Activated CD8-positive, alpha-beta memory T cell treated with anti-CD3 and anti-CD28 coated beads for 36 hours (primary cell): ENCODE data around the gene NCLN. TPM values are rescaled to one million over a fixed set of nuclear protein-coding genes. Genes with fewer than 3 reads are reported as not detected.

Experiments
- CTCF ChIA-PET: fragments of 350-600 bp; sonication (Branson Sonifier 250); formaldehyde crosslinking; loops from one replicate; lab custom pipeline; 2021; ENCODE audit warnings: antibody characterized with exemption; lab: Charles Lee
- POLR2A ChIA-PET: fragments of 350-600 bp; sonication (Branson Sonifier 250); formaldehyde crosslinking; loops from one replicate; lab custom pipeline; 2021; ENCODE audit warnings: antibody characterized with exemption; lab: Charles Lee
- total RNA-seq, 2 experiments: library from RNA; stranded (reverse); gene quantifications; one replicate each; pipeline ENCODE4 v1.2.3, GENCODE V29; 2021

NCLN gene
- total RNA-seq, 2 experiments from 2014 or later = 102 to 106 TPM

GRCh38 chr19:3207461-3208242 is 21.9 kb downstream of the NCLN start:
- ChIA-PET CTCF (no interaction called here), POLR2A (no interaction called here)

DNA sequence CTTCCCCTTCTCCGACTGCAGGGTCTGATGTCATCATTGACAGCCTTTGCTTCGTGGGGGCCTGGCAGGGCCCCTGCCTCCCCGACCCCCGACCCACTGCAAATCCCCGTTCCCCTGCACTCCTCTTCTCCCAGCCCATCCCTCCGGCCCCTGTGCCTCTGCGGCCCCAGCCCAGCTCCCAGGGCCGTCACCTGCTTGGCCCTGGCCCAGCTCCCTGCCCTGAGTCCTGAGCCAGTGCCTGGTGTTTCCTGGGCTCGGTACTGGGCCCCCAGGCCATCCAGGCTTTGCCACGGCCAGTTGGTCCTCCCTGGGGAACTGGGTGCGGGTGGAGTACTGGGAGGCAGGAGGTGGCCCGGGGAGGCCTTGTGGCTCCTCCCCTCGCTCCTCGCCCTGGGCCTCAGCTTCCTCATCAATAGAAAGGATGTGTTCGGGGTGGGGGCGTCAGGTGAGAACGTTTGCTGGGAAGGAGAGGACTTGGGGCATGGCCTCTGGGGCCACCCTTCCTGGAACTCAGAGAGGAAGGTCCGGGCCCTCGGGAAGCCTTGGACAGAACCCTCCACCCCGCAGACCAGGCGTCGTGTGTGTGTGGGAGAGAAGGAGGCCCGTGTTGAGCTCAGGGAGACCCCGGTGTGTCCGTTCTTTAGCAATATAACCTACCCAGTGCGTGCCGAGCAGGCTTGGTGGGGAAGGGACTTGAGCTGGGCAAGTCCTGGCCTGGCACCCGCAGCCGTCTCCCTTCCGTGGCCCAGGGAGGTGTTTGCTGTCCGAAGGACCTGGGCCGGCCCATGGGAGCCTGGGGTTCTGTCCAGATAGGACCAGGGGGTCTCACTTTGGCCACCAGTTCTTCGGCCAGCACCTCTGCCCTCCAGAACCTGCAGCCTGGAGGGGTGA is 22.8 kb downstream of the NCLN start:
- POLR2A ChIA-PET = no interaction called here
- CTCF ChIA-PET = no interaction called here

- POLR2A ChIA-PET = no interaction called here
- CTCF ChIA-PET = interaction anchor here (1.1 to 2.6 kb wide), 3 partner anchors 11 to 408 kb away, joined by 4 to 10 read pairs (median 4); no protein-coding TSS in a partner anchor
Observed at GRCh38 chr19:3210347-3211017, 24.8 kb downstream of the NCLN start.

GRCh38 chr19:3211191-3211590 is 25.5 kb downstream of the NCLN start:
- ChIA-PET CTCF (interaction anchor here (0.7 to 2.6 kb wide), 5 partner anchors 11 to 408 kb away, joined by 3 to 10 read pairs (median 4); no protein-coding TSS in a partner anchor), POLR2A (interaction anchor here (0.5 to 0.6 kb wide), 2 partner anchors 15 to 38 kb away, joined by 3 to 6 read pairs; no protein-coding TSS in a partner anchor)

- ChIA-PET POLR2A (interaction anchor here (0.7 kb wide), 1 partner anchor 255 kb away, joined by 3 read pairs; no protein-coding TSS in a partner anchor), CTCF (no interaction called here)
Observed at GRCh38 chr19:3213159-3213558, 27.4 kb downstream of the NCLN start.

DNA sequence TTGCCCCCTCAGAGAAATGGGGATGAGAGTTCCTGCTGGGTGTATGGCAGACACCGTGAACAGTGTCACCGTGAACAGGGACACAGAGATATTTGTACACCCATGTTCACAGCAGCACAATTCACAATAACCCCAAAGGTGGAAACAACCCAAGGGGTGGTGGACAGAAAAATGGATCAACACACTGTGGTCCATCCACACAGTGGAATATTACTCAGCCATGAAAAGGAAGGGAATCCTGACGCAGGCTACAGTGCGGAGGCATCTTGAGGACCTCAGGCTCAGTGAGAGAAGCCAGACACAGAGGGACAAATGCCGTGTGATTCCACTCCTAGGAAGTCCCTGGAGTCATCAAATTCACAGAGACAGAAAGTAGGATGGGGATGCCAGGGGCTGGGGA is 31.1 kb downstream of the NCLN start:
- POLR2A ChIA-PET = no interaction called here
- CTCF ChIA-PET = no interaction called here

DNA sequence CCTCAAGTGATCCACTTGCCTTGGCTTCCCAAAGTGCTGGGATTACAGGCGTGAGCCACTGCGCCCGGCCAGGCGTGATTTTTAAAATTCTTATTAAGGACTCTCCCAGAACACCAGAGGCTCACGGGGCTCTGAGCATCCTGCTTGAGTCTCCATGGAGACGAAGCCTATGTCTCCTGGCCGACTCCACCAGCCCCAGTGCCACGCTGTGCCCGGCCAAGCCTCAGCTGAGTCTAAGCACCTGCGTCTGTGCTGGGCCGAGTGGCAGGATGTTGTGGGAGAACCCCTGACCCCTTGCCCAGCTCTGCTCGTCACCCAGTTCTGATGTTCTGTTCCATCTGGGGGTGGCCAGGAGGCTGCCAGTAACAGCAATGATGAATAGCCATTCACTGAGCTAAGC is 34.8 kb downstream of the NCLN start:
- CTCF ChIA-PET = interaction anchor here (2.7 kb wide), 1 partner anchor 10 kb away, joined by 10 read pairs; no protein-coding TSS in a partner anchor
- POLR2A ChIA-PET = no interaction called here

- ChIA-PET CTCF (interaction anchor here (2.7 kb wide), 1 partner anchor 11 kb away, joined by 10 read pairs; no protein-coding TSS in a partner anchor), POLR2A (interaction anchor here (0.6 kb wide), 1 partner anchor 12 kb away, joined by 3 read pairs; no protein-coding TSS in a partner anchor)
Observed at GRCh38 chr19:3221576-3221975, 35.8 kb downstream of the NCLN start.

GRCh38 chr19:3222709-3223108 is 37.0 kb downstream of the NCLN start:
- POLR2A ChIA-PET = interaction anchor here (0.6 kb wide), 1 partner anchor 83 kb away, joined by 3 read pairs; no protein-coding TSS in a partner anchor
- CTCF ChIA-PET = interaction anchor here (0.7 to 2.7 kb wide), 2 partner anchors 12 to 39 kb away, joined by 6 to 10 read pairs; no protein-coding TSS in a partner anchor

GRCh38 chr19:3224346-3225168 is 38.8 kb downstream of the NCLN start, which contains the start of gene CELF5:
TSS of gene CELF5 (plus strand) at chr19:3224661. CDS start at chr19:3224740, 79 bp downstream.
- POLR2A ChIA-PET = no interaction called here
- CTCF ChIA-PET = interaction anchor here (0.6 to 1.5 kb wide), 4 partner anchors 10 to 1568 kb away, joined by 3 to 4 read pairs (median 4); no protein-coding TSS in a partner anchor

- POLR2A ChIA-PET = no interaction called here
- CTCF ChIA-PET = interaction anchor here (1.2 to 1.5 kb wide), 2 partner anchors 9 to 564 kb away, joined by 3 to 4 read pairs; no protein-coding TSS in a partner anchor
Observed at GRCh38 chr19:3225169-3225485, 39.4 kb downstream of the NCLN start.

GRCh38 chr19:3225677-3226093 is 40.0 kb downstream of the NCLN start:
- ChIA-PET CTCF (interaction anchor here (0.6 kb wide), 1 partner anchor 856 kb away, joined by 3 read pairs; no protein-coding TSS in a partner anchor), POLR2A (interaction anchor here (0.6 kb wide), 1 partner anchor 14 kb away, joined by 3 read pairs; no protein-coding TSS in a partner anchor)

- POLR2A ChIA-PET = no interaction called here
- CTCF ChIA-PET = interaction anchor here (1.0 kb wide), 1 partner anchor 24 kb away, joined by 3 read pairs; no protein-coding TSS in a partner anchor
Observed at GRCh38 chr19:3227054-3227626, 41.4 kb downstream of the NCLN start.

DNA sequence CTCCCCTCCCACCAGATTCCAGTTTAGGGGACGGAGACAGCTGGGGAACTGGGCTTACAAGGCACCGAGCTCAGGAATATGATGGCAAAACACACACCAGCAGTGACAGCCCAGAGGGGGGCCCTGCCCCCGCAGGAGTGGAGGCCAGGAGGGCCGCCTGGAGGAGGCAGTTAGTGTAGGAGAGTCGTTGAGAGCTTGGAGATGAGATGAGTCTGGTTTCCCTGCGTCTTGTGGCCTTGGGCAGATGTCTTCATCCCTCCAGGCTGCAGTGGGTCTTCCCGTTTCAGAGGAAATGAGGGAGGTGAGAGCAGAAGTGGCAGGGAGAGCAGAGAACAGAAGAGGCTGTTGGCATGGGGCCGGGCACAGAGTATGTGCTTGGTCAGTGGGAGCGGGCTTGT is 43.6 kb downstream of the NCLN start:
- ChIA-PET POLR2A (no interaction called here), CTCF (interaction anchor here (0.7 kb wide), 1 partner anchor 203 kb away, joined by 3 read pairs; no protein-coding TSS in a partner anchor)

GRCh38 chr19:3229888-3230496 is 44.3 kb downstream of the NCLN start:
- POLR2A ChIA-PET = no interaction called here
- CTCF ChIA-PET = interaction anchor here (0.7 kb wide), 1 partner anchor 202 kb away, joined by 3 read pairs; no protein-coding TSS in a partner anchor

DNA sequence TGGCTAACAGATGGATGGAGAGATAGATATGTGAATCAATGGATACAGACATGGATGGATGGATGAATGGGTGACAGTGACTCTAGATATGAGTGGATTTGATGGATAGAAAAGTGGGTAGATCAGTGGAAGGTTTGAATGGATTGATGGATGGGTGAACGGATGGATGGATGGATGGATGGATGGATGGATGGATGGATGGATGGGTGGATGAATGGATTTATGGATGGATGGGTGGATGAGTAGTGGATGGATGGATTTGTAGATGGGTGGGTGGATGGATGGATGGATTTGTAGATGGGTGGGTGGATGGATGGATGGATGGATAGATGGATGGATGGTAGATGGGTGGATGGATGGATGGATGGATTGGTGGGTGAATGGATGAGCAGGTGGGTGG is 45.6 kb downstream of the NCLN start:
- CTCF ChIA-PET = no interaction called here
- POLR2A ChIA-PET = no interaction called here

- ChIA-PET CTCF (interaction anchor here (0.6 kb wide), 1 partner anchor 270 kb away, joined by 5 read pairs; no protein-coding TSS in a partner anchor), POLR2A (interaction anchor here (0.6 kb wide), 1 partner anchor 11 kb away, joined by 3 read pairs; no protein-coding TSS in a partner anchor)
Observed at GRCh38 chr19:3233116-3233515, 47.4 kb downstream of the NCLN start.
